ENCODE data around the gene CBR1. TPM values are rescaled to one million over a fixed set of nuclear protein-coding genes. Genes with fewer than 3 reads are reported as not detected.

The CBR1 gene
- total RNA-seq, 1 donor from 2014 or later, result 20.3 TPM

DNA sequence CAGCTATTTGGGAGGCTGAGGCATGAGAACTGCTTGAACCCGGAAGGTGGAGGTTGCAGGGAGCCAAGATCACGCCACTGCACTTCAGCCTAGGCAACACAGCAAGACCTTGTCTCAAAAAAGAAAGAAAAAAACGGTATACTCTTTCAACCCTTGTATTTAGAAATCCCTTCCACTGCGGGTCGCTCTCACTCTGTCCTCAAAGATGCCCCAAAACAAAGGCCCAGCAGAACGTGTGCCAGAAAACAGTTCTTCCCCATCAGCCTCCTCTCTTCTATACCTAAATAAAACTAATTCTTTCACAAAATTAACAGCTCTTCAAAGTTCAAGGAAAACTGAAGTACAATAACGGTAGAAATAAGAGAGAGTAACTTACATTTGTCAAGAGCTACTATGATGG is 22.7 kb upstream of the CBR1 start:
- no peak overlapping the region for H3K27ac ChIP-seq (ENCODE audit: low read depth, low read length)
- TF ChIP-seq EZH2 (IDR thresholded peaks at IDR 0.05; ENCODE audit: insufficient read depth, low read length) (no peak), CTCF (IDR thresholded peaks at IDR 0.05; ENCODE audit: insufficient read depth, low read depth, low read length) (no peak)
- no peaks in the 10 kb centered on the region for H3K4me1 ChIP-seq (ENCODE audit: insufficient read depth, low read length)
- Mint-ChIP-seq H3K36me3 (ENCODE audit: low read depth, unreplicated experiment) (peaks cover 34% of the 10 kb centered on the region), H3K27ac (ENCODE audit: unreplicated experiment) (no peak overlapping the region), H3K4me3 (ENCODE audit: unreplicated experiment) (no peak overlapping the region), H3K9me3 (ENCODE audit: unreplicated experiment) (no peaks in the 10 kb centered on the region), H3K27me3 (ENCODE audit: low read depth, unreplicated experiment) (no peaks in the 10 kb centered on the region), H3K4me1 (ENCODE audit: low read depth, unreplicated experiment) (no peaks in the 10 kb centered on the region)
- DNase-seq (ENCODE audit: low read depth) (no peak), FAIRE-seq (no peak)
- no peaks in the 10 kb centered on the region for H3K9me3 ChIP-seq (ENCODE audit: insufficient read depth, low read depth, low read length)
- peaks cover 25% of the 10 kb centered on the region for H3K36me3 ChIP-seq (ENCODE audit: insufficient read depth, low read length)
- H2AFZ ChIP-seq (ENCODE audit: low read depth, low read length), result no peak overlapping the region
- H4K20me1 ChIP-seq (ENCODE audit: insufficient read depth, low read length), result peaks cover 14% of the 10 kb centered on the region
- H3K4me2 ChIP-seq (ENCODE audit: low read length), result no peak overlapping the region
- H3K79me2 ChIP-seq (ENCODE audit: insufficient read depth, low read length), result peaks cover 5% of the 10 kb centered on the region
- H3K4me3 ChIP-seq (ENCODE audit: insufficient read depth, low read depth, low read length), result no peak overlapping the region
- H3K27me3 ChIP-seq (ENCODE audit: insufficient read depth, low read length), result no peaks in the 10 kb centered on the region
- H3K9ac ChIP-seq (ENCODE audit: low read length), result no peak overlapping the region

DNA sequence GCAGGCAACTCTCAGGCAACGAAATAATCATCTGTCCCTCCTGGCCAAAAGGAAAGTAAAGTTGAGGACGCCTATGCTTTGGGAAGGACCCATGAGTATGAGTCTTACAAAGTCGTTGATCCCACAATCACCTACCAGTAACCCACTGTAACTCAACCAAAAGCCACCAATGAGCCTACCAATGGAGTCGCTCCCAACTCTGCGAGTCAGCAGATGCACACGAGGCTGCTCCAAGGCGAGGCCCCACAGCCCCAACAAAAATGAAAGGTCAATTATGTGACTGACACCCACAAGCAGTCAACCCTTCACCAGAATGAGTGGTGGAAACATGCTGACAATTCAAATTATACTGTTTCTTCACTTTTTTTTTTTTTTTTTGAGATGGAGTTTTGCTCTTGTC is 21.5 kb upstream of the CBR1 start:
- FAIRE-seq, result no peak

More for the DNA sequence above, 21.5 kb upstream of the CBR1 start:
- peaks cover 29% of the 10 kb centered on the region for H3K36me3 ChIP-seq (ENCODE audit: insufficient read depth, low read length)
- no peaks in the 10 kb centered on the region for H3K4me1 ChIP-seq (ENCODE audit: insufficient read depth, low read length)
- no peaks in the 10 kb centered on the region for H3K27me3 Mint-ChIP-seq (ENCODE audit: low read depth, unreplicated experiment)
- H3K4me3 ChIP-seq (ENCODE audit: insufficient read depth, low read depth, low read length), result no peak overlapping the region
- H3K4me3 Mint-ChIP-seq (ENCODE audit: unreplicated experiment), result no peak overlapping the region
- H3K9ac ChIP-seq (ENCODE audit: low read length), result no peak overlapping the region
- H3K9me3 ChIP-seq (ENCODE audit: insufficient read depth, low read depth, low read length), result no peaks in the 10 kb centered on the region
- H3K27ac ChIP-seq (ENCODE audit: low read depth, low read length), result no peak overlapping the region
- H3K4me2 ChIP-seq (ENCODE audit: low read length), result no peak overlapping the region
- H2AFZ ChIP-seq (ENCODE audit: low read depth, low read length), result no peak overlapping the region
- peaks cover 14% of the 10 kb centered on the region for H4K20me1 ChIP-seq (ENCODE audit: insufficient read depth, low read length)
- H3K36me3 Mint-ChIP-seq (ENCODE audit: low read depth, unreplicated experiment), result peaks cover 31% of the 10 kb centered on the region
- no peak overlapping the region for H3K27ac Mint-ChIP-seq (ENCODE audit: unreplicated experiment)
- H3K4me1 Mint-ChIP-seq (ENCODE audit: low read depth, unreplicated experiment), result no peaks in the 10 kb centered on the region
- peaks cover 5% of the 10 kb centered on the region for H3K79me2 ChIP-seq (ENCODE audit: insufficient read depth, low read length)
- no peak for TF ChIP-seq CTCF (IDR thresholded peaks at IDR 0.05; ENCODE audit: insufficient read depth, low read depth, low read length)
- no peak for TF ChIP-seq EZH2 (IDR thresholded peaks at IDR 0.05; ENCODE audit: insufficient read depth, low read length)
- DNase-seq (ENCODE audit: low read depth), result no peak
- H3K9me3 Mint-ChIP-seq (ENCODE audit: unreplicated experiment), result no peaks in the 10 kb centered on the region
- H3K27me3 ChIP-seq (ENCODE audit: insufficient read depth, low read length), result no peaks in the 10 kb centered on the region

Data from astrocyte (in vitro differentiated cells and primary cell).